ENCODE results near the gene POMGNT2. TPM values are rescaled to one million over a fixed set of nuclear protein-coding genes. Genes with fewer than 3 reads are reported as not detected.
A peak's percentile ranks its signal among the peaks of the same experiment; 100 is the strongest.
"Not testable (repeated sequence)": the region's sequence is repeated elsewhere in the genome, so short reads cannot be mapped to it uniquely, and the experiment has no call there.

The POMGNT2 gene
- total RNA-seq, 1 donor from 2014 or later, result 16.1 TPM

GRCh38 chr3:43048470-43048869 is 57.4 kb downstream of the POMGNT2 start:
- DNase-seq (ENCODE audit: low spot score), result no peak

DNA sequence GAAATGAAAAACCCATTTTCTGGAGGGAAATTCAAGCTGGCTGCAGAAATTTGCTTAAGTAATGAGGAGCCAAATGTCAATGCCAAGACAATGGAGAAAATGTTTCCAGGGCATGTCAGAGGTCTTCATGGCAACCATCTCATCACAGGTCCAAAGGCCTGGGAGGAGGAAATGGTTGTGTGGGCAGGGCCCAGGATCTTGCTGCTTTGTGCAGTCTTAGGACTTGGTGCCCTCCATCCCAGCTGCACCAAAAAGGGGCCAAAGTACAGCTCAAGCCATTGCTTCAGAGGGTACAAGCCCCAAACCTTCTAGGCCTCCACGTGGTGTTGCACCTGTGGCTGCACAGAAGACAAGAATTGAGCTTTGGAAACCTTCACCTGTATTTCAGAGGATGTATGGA is 59.3 kb downstream of the POMGNT2 start:
- DNase-seq (ENCODE audit: low spot score), result no peak

DNA sequence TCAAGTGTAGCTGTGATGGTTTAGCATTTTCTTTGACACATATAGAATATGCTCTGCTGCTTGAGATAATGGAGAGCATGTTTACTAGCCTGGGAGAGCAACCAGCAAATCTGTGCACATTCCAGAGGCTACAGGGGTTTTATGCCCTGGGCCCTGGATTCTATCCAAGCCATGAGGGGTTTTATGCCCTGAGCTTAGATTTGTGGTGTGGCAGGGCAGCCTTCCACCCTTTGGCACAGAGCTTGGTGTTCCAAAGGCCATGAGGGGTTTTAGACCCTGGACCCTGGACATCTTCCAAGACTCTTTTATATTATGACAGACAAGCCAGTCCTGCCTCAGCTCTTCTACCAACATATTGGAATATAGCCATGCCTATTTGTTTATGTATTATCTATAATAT is 60.8 kb downstream of the POMGNT2 start:
- DNase-seq (ENCODE audit: low spot score), result not testable (repeated sequence)

GRCh38 chr3:43043793-43044192 is 62.1 kb downstream of the POMGNT2 start:
- DNase-seq (ENCODE audit: low spot score), result no peak

GRCh38 chr3:43043071-43043766 is 62.7 kb downstream of the POMGNT2 start:
- DNase-seq (ENCODE audit: low spot score), result no peak

DNA sequence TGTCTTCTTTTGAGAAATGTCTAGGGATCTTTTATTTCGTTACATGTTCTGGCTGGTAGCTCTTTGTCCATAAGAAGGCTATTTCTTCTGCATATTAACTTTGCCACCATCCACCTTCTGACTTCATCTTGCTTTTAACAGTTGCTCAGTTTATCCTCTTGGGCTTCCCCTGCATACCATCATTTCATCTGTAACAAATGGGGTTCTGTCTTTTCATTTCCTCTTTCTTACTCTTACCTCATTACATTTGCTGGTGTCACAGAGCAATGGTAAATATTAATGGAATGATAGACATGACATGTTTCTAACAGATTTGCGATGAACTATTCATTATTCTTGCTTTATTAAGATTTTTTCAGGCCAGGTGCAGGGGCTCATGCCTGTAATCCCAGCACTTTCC is 64.4 kb downstream of the POMGNT2 start:
- DNase-seq (ENCODE audit: low spot score), result no peak

- no peak for DNase-seq (ENCODE audit: low spot score)
Measured at GRCh38 chr3:43038010-43038409, 67.9 kb downstream of the POMGNT2 start.

DNA sequence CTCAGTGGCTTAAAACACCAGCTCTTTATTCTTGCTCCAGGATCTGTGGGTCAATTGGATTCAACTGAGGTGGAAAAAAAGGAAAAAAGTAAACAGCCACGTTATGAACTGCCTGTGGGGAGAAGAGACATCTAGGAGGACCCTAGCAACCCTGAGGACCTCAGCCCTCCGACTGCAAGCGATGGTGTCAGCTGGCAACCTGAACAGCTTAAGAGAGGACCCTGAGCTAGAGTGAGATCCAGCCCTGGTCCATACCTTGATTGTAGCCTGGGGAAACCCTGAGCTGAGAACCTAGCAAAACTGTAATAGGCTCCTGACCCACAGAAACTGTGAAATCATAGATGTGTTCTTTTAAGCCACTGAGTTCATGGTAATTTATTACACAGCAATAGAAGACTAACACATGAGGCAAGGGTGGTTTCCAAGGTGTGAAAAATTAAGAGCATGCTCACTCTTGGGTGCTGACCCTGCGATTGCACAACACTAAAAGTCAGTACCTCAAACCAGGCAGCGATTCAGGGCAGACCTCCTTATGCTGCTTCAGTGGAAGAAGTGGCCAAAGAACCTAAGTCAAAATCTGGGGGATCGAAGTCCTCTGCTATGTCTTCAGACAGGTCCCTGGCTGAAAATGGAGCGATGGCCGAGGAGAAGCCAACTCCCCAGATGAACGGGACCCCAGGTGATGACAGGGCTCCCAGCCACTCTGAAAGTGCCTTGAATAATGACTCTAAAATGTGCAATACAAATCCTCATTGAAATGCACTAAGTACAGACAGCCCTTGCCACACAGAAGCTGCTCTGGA is 69.1 kb downstream of the POMGNT2 start:
- DNase-seq (ENCODE audit: low spot score), result no peak

DNA sequence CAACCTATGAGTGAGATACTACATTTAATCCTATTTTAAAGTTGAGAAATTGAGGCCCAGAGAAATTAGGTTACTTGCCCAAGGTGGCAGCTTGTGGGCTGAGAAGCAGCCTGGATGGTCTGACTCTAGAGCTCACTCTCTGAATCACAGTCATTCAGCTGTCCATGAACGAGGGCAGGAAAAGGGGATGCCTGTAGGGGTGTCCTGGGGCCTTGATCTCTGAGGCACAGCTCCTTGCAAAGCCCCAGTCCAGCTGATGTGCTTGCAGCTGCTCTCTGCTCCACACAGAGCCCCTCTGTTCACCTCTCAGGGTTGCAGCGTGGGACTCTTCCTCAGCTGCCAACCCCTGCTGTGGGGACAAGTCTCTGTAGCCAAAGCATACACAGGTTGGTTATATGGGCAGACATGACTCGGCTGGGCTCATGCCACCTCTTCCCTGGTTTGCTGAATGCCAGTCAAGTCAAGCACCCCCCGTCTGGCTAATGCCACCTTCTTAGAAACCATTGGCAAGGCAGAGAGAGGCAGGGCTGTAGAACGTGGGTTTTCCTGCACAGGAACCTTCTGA is 70.0 kb downstream of the POMGNT2 start:
- no peak for DNase-seq (ENCODE audit: low spot score)

DNA sequence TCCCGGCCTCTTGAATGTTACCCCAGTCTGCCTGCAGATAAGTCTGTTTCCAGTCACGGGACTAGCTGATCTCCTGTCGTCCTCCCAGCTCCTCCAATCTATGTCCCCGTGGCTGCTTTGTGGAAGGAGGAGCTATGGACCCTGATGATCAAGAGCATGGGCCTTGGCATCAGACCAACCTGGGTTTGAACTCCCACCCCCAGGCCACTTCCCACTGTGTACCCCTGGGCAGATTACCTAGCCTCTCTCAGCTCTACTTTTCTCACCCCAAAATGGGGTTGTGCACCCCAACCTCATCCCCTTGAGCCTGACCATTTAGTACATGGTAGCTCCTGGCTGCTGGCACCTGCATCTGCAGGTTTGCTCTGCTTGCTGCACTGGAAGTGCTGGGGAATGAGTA is 71.0 kb downstream of the POMGNT2 start:
- DNase-seq (ENCODE audit: low spot score), result peak; percentile 75

DNA sequence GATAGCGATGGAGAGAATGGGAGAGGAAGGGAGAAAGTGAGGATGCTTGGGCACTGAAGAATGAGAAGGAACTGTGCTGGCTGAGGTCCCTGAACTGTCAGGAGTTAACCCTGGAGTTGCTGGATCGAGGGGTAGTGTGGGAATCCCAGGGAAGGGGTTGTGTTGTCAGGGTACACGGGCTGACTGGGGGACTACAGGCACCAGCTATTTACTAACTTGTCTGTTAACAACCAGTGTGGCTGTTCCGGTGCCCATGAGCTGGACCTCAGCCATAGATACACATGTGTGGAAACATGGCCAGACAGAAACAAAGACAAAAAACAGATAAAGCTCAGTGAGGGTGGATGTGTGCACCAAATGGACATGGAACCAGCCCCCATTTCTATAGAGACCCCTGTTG is 71.7 kb downstream of the POMGNT2 start:
- no peak for DNase-seq (ENCODE audit: low spot score)

- peak; percentile 75 for DNase-seq (ENCODE audit: low spot score)
Measured at GRCh38 chr3:43032646-43033628, 72.9 kb downstream of the POMGNT2 start.

DNA sequence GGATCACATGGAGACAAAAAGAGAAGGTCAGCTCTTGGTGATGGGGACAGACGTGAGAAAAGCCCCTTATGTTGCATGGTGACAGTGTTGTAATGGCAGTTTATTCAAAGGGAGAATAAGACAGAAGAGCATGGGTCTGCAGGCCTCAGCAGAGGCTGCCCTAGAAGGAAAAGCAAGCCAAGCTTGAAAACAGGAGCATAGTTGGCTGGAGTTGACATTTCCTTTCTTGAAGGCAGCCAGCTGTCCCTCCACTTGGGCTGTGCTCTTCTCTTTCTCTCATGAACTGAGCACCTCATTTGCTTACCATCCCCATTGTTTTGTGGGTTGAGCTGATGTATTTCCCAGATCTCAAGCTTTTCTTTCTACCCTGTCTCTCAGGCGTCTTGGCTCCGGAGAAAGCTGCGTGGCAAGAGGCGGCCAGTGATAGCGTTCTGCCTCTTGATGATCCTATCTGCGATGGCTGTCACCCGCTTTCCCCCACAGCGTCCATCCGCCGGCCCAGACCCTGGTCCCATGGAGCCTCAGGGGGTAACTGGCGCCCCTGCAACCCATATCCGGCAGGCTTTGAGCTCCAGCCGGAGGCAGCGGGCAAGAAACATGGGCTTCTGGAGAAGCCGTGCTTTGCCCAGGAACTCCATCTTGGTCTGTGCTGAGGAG is 73.9 kb downstream of the POMGNT2 start:
- DNase-seq (ENCODE audit: low spot score), result no peak

DNA sequence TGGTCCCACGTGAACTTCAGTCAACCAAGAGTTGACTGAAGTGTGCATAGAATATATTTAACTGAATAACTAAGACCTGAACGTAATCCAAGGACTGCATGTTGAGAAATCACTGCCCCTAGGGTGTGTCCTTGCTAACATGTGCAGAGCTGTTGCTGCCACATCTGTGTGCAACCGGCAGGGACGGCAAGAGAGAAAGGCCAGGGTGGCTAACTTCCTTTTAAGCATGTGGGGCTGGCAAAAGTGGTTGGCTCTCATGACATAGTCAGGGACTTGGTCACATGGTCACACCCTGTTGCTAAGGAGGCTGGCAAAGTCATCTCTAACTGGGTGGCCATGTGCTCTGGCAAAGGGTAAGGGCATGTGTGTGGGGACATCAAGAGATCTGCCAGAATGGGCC is 74.4 kb downstream of the POMGNT2 start:
- peak; percentile 71 for DNase-seq (ENCODE audit: low spot score)

- DNase-seq (ENCODE audit: low spot score), result peak; percentile 82
Measured at GRCh38 chr3:43030162-43030935, 75.5 kb downstream of the POMGNT2 start.

Other genes starting within 250 kb of the POMGNT2 start
- gene CYP8B1, start 230.2 kb downstream of the POMGNT2 start, total RNA-seq, result not detected
- gene ZNF662, start 199.9 kb downstream of the POMGNT2 start, total RNA-seq, result 5.7 TPM
- 11.9 TPM for gene GASK1A, start 126.8 kb downstream of the POMGNT2 start, total RNA-seq
- gene SNRK, start 180.5 kb upstream of the POMGNT2 start, total RNA-seq, result 59.1 TPM

Measured in mesenteric fat pad (tissue), 1 donor.